Esophagus (tissue), 2 donors: ENCODE results near the gene SND1. TPM values are rescaled to one million over a fixed set of nuclear protein-coding genes. Genes with fewer than 3 reads are reported as not detected.

ENCODE experiments used
- H3K27ac ChIP-seq, 2 donors: one replicate each; pipeline ENCODE4 v1.5.1; 2013; ENCODE audit warnings: low read depth in 2 of 2, mild to moderate bottlenecking in 2 of 2, inconsistent platforms in 1 of 2, low read length in 1 of 2, moderate library complexity in 1 of 2
- H3K27me3 ChIP-seq, 2 donors: one replicate each; pipeline ENCODE4 v1.6.1; 2013; ENCODE audit warnings: low read length in 2 of 2, control low read depth in 1 of 2, mild to moderate bottlenecking in 1 of 2; ENCODE audit not compliant: insufficient read depth in 2 of 2, control insufficient read depth in 1 of 2
- H3K36me3 ChIP-seq, 2 donors: one replicate each; pipeline ENCODE4 v1.6.1; 2013; ENCODE audit warnings: low read length in 1 of 2; ENCODE audit not compliant: control insufficient read depth in 2 of 2, insufficient read depth in 2 of 2
- H3K4me1 ChIP-seq, 2 donors: one replicate each; pipeline ENCODE4 v1.6.1; 2013; ENCODE audit warnings: low read length in 1 of 2; ENCODE audit not compliant: control insufficient read depth in 2 of 2, insufficient read depth in 2 of 2
- H3K4me3 ChIP-seq, 2 donors: one replicate each; pipeline ENCODE4 v1.5.1; 2013; ENCODE audit warnings: low read length in 2 of 2, mild to moderate bottlenecking in 2 of 2, low read depth in 1 of 2, moderate library complexity in 1 of 2
- H3K9me3 ChIP-seq, 2 donors: one replicate each; pipeline ENCODE4 v1.6.1; 2013; ENCODE audit warnings: mild to moderate bottlenecking in 2 of 2, low read depth in 1 of 2, low read length in 1 of 2, moderate library complexity in 1 of 2; ENCODE audit not compliant: control insufficient read depth in 2 of 2, insufficient read depth in 1 of 2
- WGBS, 2 donors: extraction: QIAGEN DNeasy Blood & Tissue Kit; methylation state at CpG; one replicate each; pipeline ENCODE4 v1.1.7; 2013; 5-methylcytosine and 5-hydroxymethylcytosine counted together
- polyA plus RNA-seq, 2 donors: library from polyadenylated mRNA; stranded (reverse); fragments of 200-250 nt; gene quantifications; one replicate each; pipeline ENCODE4 v1.2.3, GENCODE V29; 2013
- donor health status: healthy with polysubstance abuse.
- donor health status: Bipolar disorder and iron deficiency.

The SND1 gene
- polyA plus RNA-seq, 2 donors = 23.1 to 44.4 TPM

GRCh38 chr7:127713758-127714157, 61.8 kb downstream of the SND1 start:
- Histone ChIP-seq H3K4me1 (peaks cover 0 to 2% of the 10 kb centered on the region in 2 donors), H3K27ac (peak overlapping the region in 1 of 2 donors; percentile 21), H3K4me3 (no peak overlapping the region), H3K27me3 (no peaks in the 10 kb centered on the region), H3K9me3 (no peaks in the 10 kb centered on the region), H3K36me3 (peaks cover 10 to 11% of the 10 kb centered on the region in 2 donors)
- 49 to 74% methylated on average over 6 of the region's 6 CpGs for WGBS, 2 donors

GRCh38 chr7:127715272-127715671, 63.3 kb downstream of the SND1 start:
- WGBS, 2 donors = 80 to 97% methylated on average over 3 of the region's 3 CpGs
- Histone ChIP-seq H3K4me3 (no peak overlapping the region), H3K36me3 (peaks cover 7 to 10% of the 10 kb centered on the region in 2 donors), H3K27ac (no peak overlapping the region), H3K9me3 (no peaks in the 10 kb centered on the region), H3K27me3 (no peaks in the 10 kb centered on the region), H3K4me1 (peaks cover 0 to 2% of the 10 kb centered on the region in 2 donors)

- Histone ChIP-seq H3K27me3 (no peaks in the 10 kb centered on the region), H3K36me3 (peaks cover 7 to 10% of the 10 kb centered on the region in 2 donors), H3K27ac (no peak overlapping the region), H3K4me3 (no peak overlapping the region), H3K4me1 (peaks cover 0 to 2% of the 10 kb centered on the region in 2 donors), H3K9me3 (no peaks in the 10 kb centered on the region)
- 89 to 92% methylated on average over 1 of the region's 1 CpG for WGBS, 2 donors
Measured at GRCh38 chr7:127715901-127716300, 63.9 kb downstream of the SND1 start.

- 95 to 96% methylated on average over 6 of the region's 6 CpGs for WGBS, 2 donors
- no peaks in the 10 kb centered on the region for H3K27me3 ChIP-seq
- no peaks in the 10 kb centered on the region for H3K9me3 ChIP-seq
- H3K4me3 ChIP-seq = no peak overlapping the region
- H3K4me1 ChIP-seq = peaks cover 0 to 2% of the 10 kb centered on the region in 2 donors
- H3K27ac ChIP-seq = no peak overlapping the region
- H3K36me3 ChIP-seq = peaks cover 6 to 10% of the 10 kb centered on the region in 2 donors
Measured at GRCh38 chr7:127717502-127718339, 65.7 kb downstream of the SND1 start.

- peaks cover 0 to 2% of the 10 kb centered on the region in 2 donors for H3K4me1 ChIP-seq
- H3K27me3 ChIP-seq = no peaks in the 10 kb centered on the region
- H3K4me3 ChIP-seq = no peak overlapping the region
- 95 to 97% methylated on average over 7 of the region's 7 CpGs for WGBS, 2 donors
- H3K9me3 ChIP-seq = no peaks in the 10 kb centered on the region
- H3K36me3 ChIP-seq = peaks cover 6 to 10% of the 10 kb centered on the region in 2 donors
- H3K27ac ChIP-seq = no peak overlapping the region
Measured at GRCh38 chr7:127718340-127718679, 66.3 kb downstream of the SND1 start.

- Histone ChIP-seq H3K4me1 (no peaks in the 10 kb centered on the region), H3K9me3 (no peaks in the 10 kb centered on the region), H3K27me3 (no peaks in the 10 kb centered on the region), H3K4me3 (no peak overlapping the region), H3K27ac (no peak overlapping the region), H3K36me3 (peaks cover 5 to 6% of the 10 kb centered on the region in 2 donors)
- WGBS, 2 donors = 79 to 89% methylated on average over 3 of the region's 3 CpGs
Measured at GRCh38 chr7:127726476-127726875, 74.5 kb downstream of the SND1 start.

- Histone ChIP-seq H3K4me3 (no peak overlapping the region), H3K9me3 (no peaks in the 10 kb centered on the region), H3K36me3 (peaks cover 0 to 4% of the 10 kb centered on the region in 2 donors), H3K27me3 (no peaks in the 10 kb centered on the region), H3K27ac (no peak overlapping the region), H3K4me1 (no peaks in the 10 kb centered on the region)
- 93 to 96% methylated on average over 13 of the region's 13 CpGs for WGBS, 2 donors
Measured at GRCh38 chr7:127730658-127731276, 78.8 kb downstream of the SND1 start.

- 83 to 91% methylated on average over 10 of the region's 10 CpGs for WGBS, 2 donors
- Histone ChIP-seq H3K36me3 (peaks cover 0 to 4% of the 10 kb centered on the region in 2 donors), H3K9me3 (no peaks in the 10 kb centered on the region)
Measured at GRCh38 chr7:127731431-127732080, 79.6 kb downstream of the SND1 start.

GRCh38 chr7:127732306-127732705, 80.3 kb downstream of the SND1 start:
- Histone ChIP-seq H3K27me3 (no peaks in the 10 kb centered on the region), H3K27ac (no peak overlapping the region), H3K36me3 (peaks cover 0 to 4% of the 10 kb centered on the region in 2 donors), H3K9me3 (no peaks in the 10 kb centered on the region), H3K4me3 (no peak overlapping the region), H3K4me1 (no peaks in the 10 kb centered on the region)
- 87 to 88% methylated on average over 2 of the region's 2 CpGs for WGBS, 2 donors

More at GRCh38 chr7:127731431-127732080, 79.6 kb downstream of the SND1 start:
- H3K4me1 ChIP-seq = no peaks in the 10 kb centered on the region
- H3K27me3 ChIP-seq = no peaks in the 10 kb centered on the region
- no peak overlapping the region for H3K4me3 ChIP-seq
- no peak overlapping the region for H3K27ac ChIP-seq
